RKO (cell line): ENCODE data around the gene SLX1A.
"Not testable (repeated sequence)": the region's sequence is repeated elsewhere in the genome, so short reads cannot be mapped to it uniquely, and the experiment has no call there.

Experiments
- DNase-seq: peaks from one replicate; pipeline ENCODE4 v3.0.0-alpha.2; 2016; ENCODE audit warnings: low spot score

Gene SLX1A

GRCh38 chr16:30184096-30184890 is 9.4 kb upstream of the SLX1A start:
- no peak for DNase-seq

- no peak for DNase-seq
Observed at GRCh38 chr16:30184891-30185682, 8.6 kb upstream of the SLX1A start.

- no peak for DNase-seq
Observed at GRCh38 chr16:30185683-30186421, 7.8 kb upstream of the SLX1A start.

- no peak for DNase-seq
Observed at GRCh38 chr16:30186444-30186781, 7.3 kb upstream of the SLX1A start.

GRCh38 chr16:30186782-30187555 is 6.7 kb upstream of the SLX1A start:
- DNase-seq: peak; percentile 47

GRCh38 chr16:30187556-30187865 is 6.2 kb upstream of the SLX1A start:
- DNase-seq: no peak

GRCh38 chr16:30187971-30188561 is 5.6 kb upstream of the SLX1A start:
- no peak for DNase-seq

GRCh38 chr16:30191158-30191557 is 2.5 kb upstream of the SLX1A start:
- DNase-seq: not testable (repeated sequence)

GRCh38 chr16:30193098-30193497 is 577 bp upstream of the SLX1A start:
- not testable (repeated sequence) for DNase-seq

GRCh38 chr16:30194172-30194925 is 674 bp downstream of the SLX1A start:
- not testable (repeated sequence) for DNase-seq

- DNase-seq: not testable (repeated sequence)
Observed at GRCh38 chr16:30197001-30197400, 3.3 kb downstream of the SLX1A start.

GRCh38 chr16:30199049-30199448 is 5.4 kb downstream of the SLX1A start, which contains the start of gene SULT1A3:
Gene SULT1A3 (plus strand): TSS chr16:30199255. CDS start chr16:30200729, 1,474 bp downstream.
- DNase-seq: not testable (repeated sequence)

GRCh38 chr16:30199608-30200343 is 6.1 kb downstream of the SLX1A start:
- not testable (repeated sequence) for DNase-seq

- DNase-seq: not testable (repeated sequence)
Observed at GRCh38 chr16:30205541-30206236, 12.0 kb downstream of the SLX1A start.

- DNase-seq: not testable (repeated sequence)
Observed at GRCh38 chr16:30206252-30206651, 12.6 kb downstream of the SLX1A start.

- not testable (repeated sequence) for DNase-seq
Observed at GRCh38 chr16:30207063-30207704, 13.5 kb downstream of the SLX1A start.

GRCh38 chr16:30209032-30209431 is 15.4 kb downstream of the SLX1A start:
- not testable (repeated sequence) for DNase-seq

- not testable (repeated sequence) for DNase-seq
Observed at GRCh38 chr16:30211414-30211813, 17.7 kb downstream of the SLX1A start.

- not testable (repeated sequence) for DNase-seq
Observed at GRCh38 chr16:30217082-30217481, 23.4 kb downstream of the SLX1A start.
